Measurements from ENCODE around the gene UGT2B17.
A peak's percentile ranks its signal among the peaks of the same experiment; 100 is the strongest.
"Not testable (repeated sequence)": the region's sequence is repeated elsewhere in the genome, so short reads cannot be mapped to it uniquely, and the experiment has no call there.

Gene UGT2B17

GRCh38 chr4:68503462-68503861, 72.7 kb downstream of the UGT2B17 start:
- not testable (repeated sequence) for H3K23ac ChIP-seq (ENCODE audit: low read depth, low read length, poor library complexity); H3K79me1 ChIP-seq (ENCODE audit: low read depth, low read length); H2BK120ac ChIP-seq (ENCODE audit: low read depth, low read length); H3K9me3 ChIP-seq (replicated peaks in 1 of 2; ENCODE audit: control insufficient read depth in 2 of 2, insufficient read depth in 1 of 2, low read depth in 1 of 2, low read length in 2 of 2); H3K18ac ChIP-seq (ENCODE audit: low read length); H4K8ac ChIP-seq (ENCODE audit: low read depth, low read length); H3K4me3 ChIP-seq (ENCODE audit: low read length in 2 of 2); H4K91ac ChIP-seq (ENCODE audit: low read depth, low read length, poor library complexity); H2BK5ac ChIP-seq (ENCODE audit: low read length); H3K4me2 ChIP-seq (ENCODE audit: insufficient read depth, low read length, poor library complexity, severe bottlenecking); H3K27ac ChIP-seq (replicated peaks; ENCODE audit: low read length); H2BK12ac ChIP-seq (ENCODE audit: low read length); H3K36me3 ChIP-seq (replicated peaks in 1 of 2; ENCODE audit: control insufficient read depth in 2 of 2, insufficient read depth in 2 of 2, low read length in 2 of 2); H2AFZ ChIP-seq (ENCODE audit: low read length); H3K4ac ChIP-seq (ENCODE audit: low read length); H3K27me3 ChIP-seq (ENCODE audit: control insufficient read depth in 3 of 3, insufficient read depth in 3 of 3, low read depth in 1 of 3, low read length in 3 of 3); H3K14ac ChIP-seq (ENCODE audit: low read length); H2AK5ac ChIP-seq (ENCODE audit: low read depth, low read length); DNase-seq (ENCODE audit: low spot score); H3K9ac ChIP-seq (ENCODE audit: low read depth, low read length, poor library complexity); H3K4me1 ChIP-seq (ENCODE audit: control insufficient read depth in 2 of 2, insufficient read depth in 1 of 2, low read depth in 1 of 2, low read length in 2 of 2); H2BK15ac ChIP-seq (ENCODE audit: low read length)
- WGBS, 2 donors (ENCODE audit: extremely low coverage in 2 of 2, insufficient read length in 2 of 2, insufficient replicate concordance in 1 of 2): no CpG with 5 or more reads among the region's 4 CpGs

GRCh38 chr4:68499021-68499420, 77.1 kb downstream of the UGT2B17 start:
- H2BK15ac ChIP-seq (ENCODE audit: low read length): no peak overlapping the region
- H3K4me3 ChIP-seq (ENCODE audit: low read length in 2 of 2): no peak overlapping the region
- H4K8ac ChIP-seq (ENCODE audit: low read depth, low read length): no peak overlapping the region
- H3K27ac ChIP-seq (replicated peaks; ENCODE audit: low read length): no peak overlapping the region
- no peak overlapping the region for H2AK5ac ChIP-seq (ENCODE audit: low read depth, low read length)
- H3K79me1 ChIP-seq (ENCODE audit: low read depth, low read length): no peaks in the 10 kb centered on the region
- H2BK5ac ChIP-seq (ENCODE audit: low read length): no peak overlapping the region
- no peaks in the 10 kb centered on the region for H3K36me3 ChIP-seq (replicated peaks in 1 of 2; ENCODE audit: control insufficient read depth in 2 of 2, insufficient read depth in 2 of 2, low read length in 2 of 2)
- no peak overlapping the region for H3K18ac ChIP-seq (ENCODE audit: low read length)
- H3K4me1 ChIP-seq (ENCODE audit: control insufficient read depth in 2 of 2, insufficient read depth in 1 of 2, low read depth in 1 of 2, low read length in 2 of 2): no peaks in the 10 kb centered on the region
- H4K91ac ChIP-seq (ENCODE audit: low read depth, low read length, poor library complexity): no peak overlapping the region
- H3K9ac ChIP-seq (ENCODE audit: low read depth, low read length, poor library complexity): no peak overlapping the region
- no peak for DNase-seq (ENCODE audit: low spot score)
- no peak overlapping the region for H2BK12ac ChIP-seq (ENCODE audit: low read length)
- H3K4ac ChIP-seq (ENCODE audit: low read length): no peak overlapping the region
- no peak overlapping the region for H3K23ac ChIP-seq (ENCODE audit: low read depth, low read length, poor library complexity)
- no peaks in the 10 kb centered on the region for H3K27me3 ChIP-seq (ENCODE audit: control insufficient read depth in 3 of 3, insufficient read depth in 3 of 3, low read depth in 1 of 3, low read length in 3 of 3)
- H2AFZ ChIP-seq (ENCODE audit: low read length): no peak overlapping the region
- H3K14ac ChIP-seq (ENCODE audit: low read length): no peak overlapping the region
- no peak overlapping the region for H2BK120ac ChIP-seq (ENCODE audit: low read depth, low read length)
- H3K4me2 ChIP-seq (ENCODE audit: insufficient read depth, low read length, poor library complexity, severe bottlenecking): no peak overlapping the region
- WGBS, 2 donors (ENCODE audit: extremely low coverage in 2 of 2, insufficient read length in 2 of 2, insufficient replicate concordance in 1 of 2): no CpG with 5 or more reads among the region's 4 CpGs
- H3K9me3 ChIP-seq (replicated peaks in 1 of 2; ENCODE audit: control insufficient read depth in 2 of 2, insufficient read depth in 1 of 2, low read depth in 1 of 2, low read length in 2 of 2): no peaks in the 10 kb centered on the region

GRCh38 chr4:68498413-68499007, 77.6 kb downstream of the UGT2B17 start:
- Histone ChIP-seq H2BK5ac (ENCODE audit: low read length) (no peak overlapping the region), H2AFZ (ENCODE audit: low read length) (no peak overlapping the region), H3K9ac (ENCODE audit: low read depth, low read length, poor library complexity) (no peak overlapping the region), H2BK15ac (ENCODE audit: low read length) (no peak overlapping the region), H3K9me3 (replicated peaks in 1 of 2; ENCODE audit: control insufficient read depth in 2 of 2, insufficient read depth in 1 of 2, low read depth in 1 of 2, low read length in 2 of 2) (no peaks in the 10 kb centered on the region), H3K14ac (ENCODE audit: low read length) (no peak overlapping the region), H3K18ac (ENCODE audit: low read length) (no peak overlapping the region), H4K8ac (ENCODE audit: low read depth, low read length) (no peak overlapping the region), H3K4ac (ENCODE audit: low read length) (no peak overlapping the region), H3K4me2 (ENCODE audit: insufficient read depth, low read length, poor library complexity, severe bottlenecking) (no peak overlapping the region), H3K27me3 (ENCODE audit: control insufficient read depth in 3 of 3, insufficient read depth in 3 of 3, low read depth in 1 of 3, low read length in 3 of 3) (no peaks in the 10 kb centered on the region), H3K27ac (replicated peaks; ENCODE audit: low read length) (no peak overlapping the region), H2BK12ac (ENCODE audit: low read length) (no peak overlapping the region), H3K4me1 (ENCODE audit: control insufficient read depth in 2 of 2, insufficient read depth in 1 of 2, low read depth in 1 of 2, low read length in 2 of 2) (no peaks in the 10 kb centered on the region), H3K36me3 (replicated peaks in 1 of 2; ENCODE audit: control insufficient read depth in 2 of 2, insufficient read depth in 2 of 2, low read length in 2 of 2) (no peaks in the 10 kb centered on the region), H2AK5ac (ENCODE audit: low read depth, low read length) (no peak overlapping the region), H3K79me1 (ENCODE audit: low read depth, low read length) (no peaks in the 10 kb centered on the region), H4K91ac (ENCODE audit: low read depth, low read length, poor library complexity) (no peak overlapping the region), H3K23ac (ENCODE audit: low read depth, low read length, poor library complexity) (no peak overlapping the region), H3K4me3 (ENCODE audit: low read length in 2 of 2) (no peak overlapping the region), H2BK120ac (ENCODE audit: low read depth, low read length) (no peak overlapping the region)
- DNase-seq (ENCODE audit: low spot score): peak; percentile 50
- WGBS, 2 donors (ENCODE audit: extremely low coverage in 2 of 2, insufficient read length in 2 of 2, insufficient replicate concordance in 1 of 2): no CpG with 5 or more reads among the region's 5 CpGs

DNA sequence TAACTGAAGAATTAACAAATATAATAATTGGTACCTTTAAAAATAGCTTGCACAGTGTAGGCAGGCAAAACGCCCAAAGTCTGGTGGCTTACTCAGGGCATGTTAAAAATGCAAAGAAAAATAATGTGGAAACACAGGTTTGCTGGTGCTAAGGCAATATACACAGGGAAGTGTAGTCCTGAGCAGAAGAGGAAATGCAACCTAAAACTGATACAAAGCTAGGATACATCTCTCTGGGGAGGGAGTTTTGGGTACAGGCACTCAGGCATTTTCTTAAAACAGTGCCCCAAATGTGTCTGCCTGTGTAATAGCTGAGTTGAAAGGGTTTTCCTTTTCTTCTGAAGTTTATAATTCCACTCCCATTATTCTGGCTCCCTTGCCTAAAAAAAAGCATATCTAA, 81.4 kb downstream of the UGT2B17 start:
- Histone ChIP-seq H4K8ac (ENCODE audit: low read depth, low read length) (no peak overlapping the region), H2BK15ac (ENCODE audit: low read length) (no peak overlapping the region), H3K36me3 (replicated peaks in 1 of 2; ENCODE audit: control insufficient read depth in 2 of 2, insufficient read depth in 2 of 2, low read length in 2 of 2) (no peaks in the 10 kb centered on the region), H3K4me3 (ENCODE audit: low read length in 2 of 2) (no peak overlapping the region), H3K18ac (ENCODE audit: low read length) (no peak overlapping the region), H3K14ac (ENCODE audit: low read length) (no peak overlapping the region), H2BK5ac (ENCODE audit: low read length) (no peak overlapping the region), H2AK5ac (ENCODE audit: low read depth, low read length) (no peak overlapping the region), H3K27me3 (ENCODE audit: control insufficient read depth in 3 of 3, insufficient read depth in 3 of 3, low read depth in 1 of 3, low read length in 3 of 3) (no peaks in the 10 kb centered on the region), H2BK12ac (ENCODE audit: low read length) (no peak overlapping the region), H3K4ac (ENCODE audit: low read length) (no peak overlapping the region), H3K9ac (ENCODE audit: low read depth, low read length, poor library complexity) (no peak overlapping the region), H4K91ac (ENCODE audit: low read depth, low read length, poor library complexity) (no peak overlapping the region), H3K27ac (replicated peaks; ENCODE audit: low read length) (no peak overlapping the region), H3K23ac (ENCODE audit: low read depth, low read length, poor library complexity) (no peak overlapping the region), H3K9me3 (replicated peaks in 1 of 2; ENCODE audit: control insufficient read depth in 2 of 2, insufficient read depth in 1 of 2, low read depth in 1 of 2, low read length in 2 of 2) (no peaks in the 10 kb centered on the region), H3K4me1 (ENCODE audit: control insufficient read depth in 2 of 2, insufficient read depth in 1 of 2, low read depth in 1 of 2, low read length in 2 of 2) (no peaks in the 10 kb centered on the region), H2BK120ac (ENCODE audit: low read depth, low read length) (no peak overlapping the region), H3K79me1 (ENCODE audit: low read depth, low read length) (no peaks in the 10 kb centered on the region), H2AFZ (ENCODE audit: low read length) (no peak overlapping the region), H3K4me2 (ENCODE audit: insufficient read depth, low read length, poor library complexity, severe bottlenecking) (no peak overlapping the region)
- DNase-seq (ENCODE audit: low spot score): no peak
- WGBS, 2 donors (ENCODE audit: extremely low coverage in 2 of 2, insufficient read length in 2 of 2, insufficient replicate concordance in 1 of 2): no CpG with 5 or more reads among the region's 1 CpG

Measured in neuronal stem cell (in vitro differentiated cells).